Right atrium auricular region (tissue), 2 donors: ENCODE results near the gene CD96. TPM values are rescaled to one million over a fixed set of nuclear protein-coding genes. Genes with fewer than 3 reads are reported as not detected.

ENCODE experiments used
- DNase-seq: peaks from one replicate; pipeline ENCODE4 v3.0.0-alpha.2; 2019; ENCODE audit warnings: low spot score
- H3K27ac ChIP-seq, 2 donors: fragments of 200-600 bp; sonication (generic); 1 replicate in 1 of 2; 2 replicates in 1 of 2; pipeline ENCODE4 v1.5.1; 2016 to 2019
- H3K27me3 ChIP-seq, 2 donors: fragments of 200-600 bp; sonication (generic); one replicate each; pipeline versions ENCODE4 v1.5.1 to v1.6.0; 2017 to 2019
- H3K36me3 ChIP-seq: fragments of 200-600 bp; sonication (generic); one replicate; pipeline ENCODE4 v1.5.1; 2016
- H3K4me1 ChIP-seq, 2 donors: fragments of 200-600 bp; sonication (generic); one replicate each; pipeline versions ENCODE4 v1.5.1 to v1.6.0; 2017 to 2019
- H3K4me3 ChIP-seq, 2 donors: fragments of 200-600 bp; sonication (generic); 1 replicate in 1 of 2; 2 replicates in 1 of 2; pipeline ENCODE4 v1.5.1; 2017 to 2019; ENCODE audit warnings: mild to moderate bottlenecking in 1 of 2, moderate library complexity in 1 of 2
- H3K9me3 ChIP-seq, 2 donors: fragments of 200-600 bp; sonication (generic); one replicate each; pipeline ENCODE4 v1.5.1; 2019
- CTCF ChIP-seq, 2 donors: fragments of 200-600 bp; sonication (generic); IDR thresholded peaks; one replicate each; pipeline ENCODE4 v1.5.1; 2019; ENCODE audit warnings: antibody characterized with exemption in 2 of 2
- total RNA-seq, 2 donors: library from RNA; depleted of rRNA; stranded (reverse); fragments of >200 nt; gene quantifications; one replicate each; pipeline ENCODE4 v1.1.0, GENCODE V29; 2016

Gene CD96
- total RNA-seq, 2 donors from 2014 or later, result 0.55 to 0.85 TPM

- TF ChIP-seq CTCF (IDR thresholded peaks at IDR 0.05), result no peak
- H3K27me3 ChIP-seq, result no peaks in the 10 kb centered on the region
- H3K9me3 ChIP-seq, result no peaks in the 10 kb centered on the region
- H3K27ac ChIP-seq, result no peak overlapping the region
- no peak for DNase-seq
- H3K36me3 ChIP-seq, result no peaks in the 10 kb centered on the region
- no peaks in the 10 kb centered on the region for H3K4me1 ChIP-seq
- no peak overlapping the region for H3K4me3 ChIP-seq
Measured at GRCh38 chr3:111594781-111595180, 52.8 kb downstream of the CD96 start.

GRCh38 chr3:111595232-111595631, 53.2 kb downstream of the CD96 start, which contains the start of gene ZBED2:
Gene ZBED2 (minus strand): TSS chr3:111595346. CDS start chr3:111594201, 1,145 bp downstream.
- H3K27ac ChIP-seq, result no peak within 1 kb of the TSS
- DNase-seq, result no peak
- TF ChIP-seq CTCF (IDR thresholded peaks at IDR 0.05), result no peak
- no peaks in the 10 kb centered on the region for H3K4me1 ChIP-seq
- H3K4me3 ChIP-seq, result no peak within 1 kb of the TSS
- no peaks in the 10 kb centered on the region for H3K36me3 ChIP-seq
- no peaks in the 10 kb centered on the region for H3K9me3 ChIP-seq
- no peaks in the 10 kb centered on the region for H3K27me3 ChIP-seq

GRCh38 chr3:111596328-111596727, 54.3 kb downstream of the CD96 start:
- no peak for DNase-seq
- TF ChIP-seq CTCF (IDR thresholded peaks at IDR 0.05), result no peak
- no peak overlapping the region for H3K4me3 ChIP-seq
- no peaks in the 10 kb centered on the region for H3K9me3 ChIP-seq
- no peak overlapping the region for H3K27ac ChIP-seq
- no peaks in the 10 kb centered on the region for H3K27me3 ChIP-seq
- H3K4me1 ChIP-seq, result no peaks in the 10 kb centered on the region
- H3K36me3 ChIP-seq, result no peaks in the 10 kb centered on the region

- H3K4me3 ChIP-seq, result no peak overlapping the region
- no peaks in the 10 kb centered on the region for H3K9me3 ChIP-seq
- no peaks in the 10 kb centered on the region for H3K27me3 ChIP-seq
- no peak for TF ChIP-seq CTCF (IDR thresholded peaks at IDR 0.05)
- H3K4me1 ChIP-seq, result no peaks in the 10 kb centered on the region
- H3K36me3 ChIP-seq, result no peaks in the 10 kb centered on the region
- H3K27ac ChIP-seq, result no peak overlapping the region
- DNase-seq, result no peak
Measured at GRCh38 chr3:111598139-111598538, 56.1 kb downstream of the CD96 start.

- no peaks in the 10 kb centered on the region for H3K27me3 ChIP-seq
- H3K27ac ChIP-seq, result no peak overlapping the region
- DNase-seq, result no peak
- no peak overlapping the region for H3K4me3 ChIP-seq
- H3K36me3 ChIP-seq, result no peaks in the 10 kb centered on the region
- H3K4me1 ChIP-seq, result no peaks in the 10 kb centered on the region
- no peak for TF ChIP-seq CTCF (IDR thresholded peaks at IDR 0.05)
- H3K9me3 ChIP-seq, result no peaks in the 10 kb centered on the region
Measured at GRCh38 chr3:111598552-111598951, 56.6 kb downstream of the CD96 start.

- Histone ChIP-seq H3K4me1 (no peaks in the 10 kb centered on the region), H3K36me3 (no peaks in the 10 kb centered on the region), H3K4me3 (no peak overlapping the region), H3K27me3 (no peaks in the 10 kb centered on the region), H3K9me3 (no peaks in the 10 kb centered on the region), H3K27ac (no peak overlapping the region)
- no peak for TF ChIP-seq CTCF (IDR thresholded peaks at IDR 0.05)
- DNase-seq, result no peak
Measured at GRCh38 chr3:111601810-111602209, 59.8 kb downstream of the CD96 start.
